SIG-M5 treated with dmso at 0.1 percent for 504 hours (cell line): ENCODE data around the gene PCDHGB5.
"Not testable (repeated sequence)": the region's sequence is repeated elsewhere in the genome, so short reads cannot be mapped to it uniquely, and the experiment has no call there.

Experiments used
- DNase-seq: peaks from one replicate; lab custom pipeline; 2025; ENCODE audit not compliant: unreplicated experiment; lab: John Stamatoyannopoulos, UW

The PCDHGB5 gene

DNA sequence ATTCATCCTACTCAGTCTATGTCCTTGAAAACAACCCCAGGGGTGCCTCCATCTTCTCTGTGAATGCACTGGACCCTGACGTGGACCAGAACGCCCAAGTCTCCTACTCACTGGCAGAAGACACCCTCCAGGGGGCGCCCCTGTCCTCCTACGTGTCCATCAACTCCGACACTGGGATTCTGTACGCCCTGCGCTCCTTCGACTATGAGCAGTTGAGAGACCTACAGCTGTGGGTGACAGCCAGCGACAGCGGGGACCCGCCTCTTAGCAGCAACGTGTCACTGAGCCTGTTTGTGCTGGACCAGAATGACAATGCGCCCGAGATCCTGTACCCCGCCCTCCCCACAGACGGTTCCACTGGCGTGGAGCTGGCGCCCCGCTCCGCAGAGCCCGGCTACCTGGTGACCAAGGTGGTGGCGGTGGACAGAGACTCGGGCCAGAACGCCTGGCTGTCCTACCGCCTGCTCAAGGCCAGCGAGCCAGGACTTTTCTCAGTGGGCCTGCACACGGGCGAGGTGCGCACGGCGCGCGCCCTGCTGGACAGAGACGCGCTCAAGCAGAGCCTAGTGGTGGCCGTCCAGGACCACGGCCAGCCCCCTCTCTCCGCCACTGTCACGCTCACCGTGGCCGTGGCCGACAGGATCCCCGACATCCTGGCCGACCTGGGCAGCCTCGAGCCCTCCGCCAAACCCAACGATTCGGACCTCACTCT lies 22.1 kb upstream of the PCDHGB5 start:
- DNase-seq, result not testable (repeated sequence)

GRCh38 chr5:141382469-141383294 lies 15.1 kb upstream of the PCDHGB5 start, which contains the start of gene PCDHGA7:
TSS of gene PCDHGA7 (plus strand) at chr5:141382742. CDS start at chr5:141382900, 158 bp downstream.
- no peak for DNase-seq

DNA sequence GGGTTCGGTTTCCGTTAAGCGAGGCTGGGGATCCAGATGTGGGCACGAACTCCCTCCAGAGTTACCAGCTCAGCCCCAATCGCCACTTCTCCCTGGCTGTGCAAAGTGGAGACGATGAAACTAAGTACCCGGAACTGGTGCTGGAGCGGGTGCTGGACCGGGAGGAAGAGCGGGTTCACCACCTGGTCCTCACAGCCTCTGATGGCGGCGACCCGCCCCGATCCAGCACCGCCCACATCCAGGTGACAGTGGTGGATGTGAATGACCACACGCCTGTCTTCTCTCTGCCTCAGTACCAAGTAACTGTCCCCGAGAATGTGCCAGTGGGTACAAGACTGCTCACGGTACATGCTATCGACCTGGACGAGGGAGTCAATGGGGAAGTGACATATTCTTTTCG lies 14.4 kb upstream of the PCDHGB5 start:
- DNase-seq, result no peak

DNA sequence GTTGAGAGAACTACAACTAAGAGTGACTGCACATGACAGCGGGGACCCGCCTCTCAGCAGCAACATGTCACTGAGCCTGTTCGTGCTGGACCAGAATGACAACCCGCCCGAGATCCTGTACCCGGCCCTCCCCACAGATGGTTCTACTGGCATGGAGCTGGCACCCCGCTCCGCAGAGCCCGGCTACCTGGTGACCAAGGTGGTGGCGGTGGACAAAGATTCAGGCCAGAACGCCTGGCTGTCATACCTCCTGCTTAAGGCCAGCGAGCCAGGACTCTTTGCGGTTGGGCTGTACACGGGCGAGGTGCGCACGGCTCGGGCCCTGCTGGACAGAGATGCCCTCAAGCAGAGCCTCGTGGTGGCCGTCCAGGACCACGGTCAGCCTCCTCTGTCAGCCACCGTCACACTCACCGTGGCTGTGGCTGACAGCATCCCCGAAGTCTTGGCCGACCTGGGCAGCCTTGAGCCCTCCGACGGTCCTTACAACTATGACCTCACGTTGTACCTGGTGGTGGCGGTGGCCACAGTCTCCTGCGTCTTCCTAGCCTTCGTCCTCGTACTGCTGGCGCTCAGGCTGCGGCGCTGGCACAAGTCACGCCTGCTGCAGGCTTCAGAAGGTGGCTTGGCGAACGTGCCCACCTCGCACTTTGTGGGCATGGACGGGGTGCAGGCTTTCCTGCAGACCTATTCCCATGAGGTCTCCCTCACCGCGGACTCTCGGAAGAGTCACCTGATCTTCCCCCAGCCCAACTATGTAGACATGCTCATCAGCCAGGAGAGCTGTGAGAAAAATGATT lies 13.1 kb upstream of the PCDHGB5 start:
- no peak for DNase-seq

- DNase-seq, result not testable (repeated sequence)
Measured at GRCh38 chr5:141387557-141388311, 10.0 kb upstream of the PCDHGB5 start, which contains the start of gene PCDHGB4. TSS of gene PCDHGB4 (plus strand) at chr5:141387698. CDS start at chr5:141387885, 187 bp downstream.

GRCh38 chr5:141388661-141389060 lies 9.1 kb upstream of the PCDHGB5 start:
- DNase-seq, result no peak

DNA sequence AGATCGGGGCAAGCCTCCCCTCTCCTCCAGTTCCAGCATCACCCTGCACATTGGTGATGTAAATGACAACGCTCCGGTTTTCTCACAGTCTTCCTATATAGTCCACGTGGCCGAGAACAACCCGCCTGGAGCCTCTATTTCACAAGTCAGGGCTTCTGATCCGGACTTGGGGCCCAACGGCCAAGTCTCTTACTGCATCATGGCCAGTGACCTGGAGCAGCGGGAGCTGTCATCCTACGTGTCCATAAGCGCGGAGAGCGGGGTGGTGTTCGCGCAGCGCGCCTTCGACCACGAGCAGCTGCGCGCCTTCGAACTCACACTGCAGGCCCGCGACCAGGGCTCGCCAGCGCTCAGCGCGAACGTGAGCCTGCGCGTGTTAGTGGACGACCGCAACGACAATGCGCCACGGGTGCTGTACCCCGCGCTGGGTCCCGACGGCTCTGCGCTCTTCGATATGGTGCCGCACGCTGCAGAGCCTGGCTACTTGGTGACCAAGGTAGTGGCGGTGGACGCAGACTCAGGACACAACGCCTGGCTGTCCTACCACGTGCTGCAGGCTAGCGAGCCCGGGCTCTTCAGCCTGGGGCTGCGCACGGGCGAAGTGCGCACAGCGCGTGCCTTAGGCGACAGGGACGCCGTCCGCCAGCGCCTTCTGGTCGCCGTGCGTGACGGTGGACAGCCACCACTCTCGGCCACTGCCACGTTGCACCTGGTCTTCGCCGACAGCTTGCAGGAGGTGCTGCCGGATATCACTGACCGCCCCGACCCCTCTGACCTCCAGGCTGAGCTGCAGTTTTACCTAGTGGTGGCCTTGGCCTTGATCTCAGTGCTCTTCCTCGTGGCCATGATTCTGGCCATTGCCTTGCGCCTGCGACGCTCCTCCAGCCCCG lies 8.3 kb upstream of the PCDHGB5 start:
- no peak for DNase-seq

GRCh38 chr5:141392429-141393198 lies 5.1 kb upstream of the PCDHGB5 start, which contains the start of gene PCDHGA8:
TSS of gene PCDHGA8 (plus strand) at chr5:141392633. CDS start at chr5:141392814, 181 bp downstream.
- no peak for DNase-seq

DNA sequence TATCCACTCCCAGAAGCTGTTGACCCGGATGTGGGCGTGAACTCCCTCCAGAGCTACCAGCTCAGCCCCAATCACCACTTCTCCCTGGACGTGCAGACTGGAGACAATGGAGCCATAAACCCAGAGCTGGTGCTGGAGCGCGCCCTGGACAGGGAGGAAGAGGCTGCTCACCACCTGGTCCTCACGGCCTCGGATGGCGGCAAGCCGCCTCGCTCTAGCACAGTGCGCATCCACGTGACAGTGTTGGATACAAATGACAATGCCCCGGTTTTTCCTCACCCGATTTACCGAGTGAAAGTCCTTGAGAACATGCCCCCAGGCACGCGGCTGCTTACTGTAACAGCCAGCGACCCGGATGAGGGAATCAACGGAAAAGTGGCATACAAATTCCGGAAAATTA lies 4.5 kb upstream of the PCDHGB5 start:
- no peak for DNase-seq

DNA sequence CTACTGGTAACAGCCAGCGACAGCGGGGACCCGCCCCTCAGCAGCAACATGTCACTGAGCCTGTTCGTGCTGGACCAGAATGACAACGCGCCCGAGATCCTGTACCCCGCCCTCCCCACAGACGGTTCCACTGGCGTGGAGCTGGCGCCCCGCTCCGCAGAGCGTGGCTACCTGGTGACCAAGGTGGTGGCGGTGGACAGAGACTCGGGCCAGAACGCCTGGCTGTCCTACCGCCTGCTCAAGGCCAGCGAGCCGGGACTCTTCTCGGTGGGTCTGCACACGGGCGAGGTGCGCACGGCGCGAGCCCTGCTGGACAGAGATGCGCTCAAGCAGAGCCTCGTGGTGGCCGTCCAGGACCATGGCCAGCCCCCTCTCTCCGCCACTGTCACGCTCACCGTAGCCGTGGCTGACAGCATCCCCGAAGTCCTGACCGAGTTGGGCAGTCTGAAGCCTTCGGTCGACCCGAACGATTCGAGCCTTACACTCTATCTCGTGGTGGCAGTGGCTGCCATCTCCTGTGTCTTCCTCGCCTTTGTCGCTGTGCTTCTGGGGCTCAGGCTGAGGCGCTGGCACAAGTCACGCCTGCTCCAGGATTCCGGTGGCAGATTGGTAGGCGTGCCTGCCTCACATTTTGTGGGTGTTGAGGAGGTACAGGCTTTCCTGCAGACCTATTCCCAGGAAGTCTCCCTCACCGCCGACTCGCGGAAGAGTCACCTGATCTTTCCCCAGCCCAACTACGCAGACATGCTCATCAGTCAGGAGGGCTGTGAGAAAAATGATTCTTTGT lies 3.2 kb upstream of the PCDHGB5 start:
- not testable (repeated sequence) for DNase-seq

DNA sequence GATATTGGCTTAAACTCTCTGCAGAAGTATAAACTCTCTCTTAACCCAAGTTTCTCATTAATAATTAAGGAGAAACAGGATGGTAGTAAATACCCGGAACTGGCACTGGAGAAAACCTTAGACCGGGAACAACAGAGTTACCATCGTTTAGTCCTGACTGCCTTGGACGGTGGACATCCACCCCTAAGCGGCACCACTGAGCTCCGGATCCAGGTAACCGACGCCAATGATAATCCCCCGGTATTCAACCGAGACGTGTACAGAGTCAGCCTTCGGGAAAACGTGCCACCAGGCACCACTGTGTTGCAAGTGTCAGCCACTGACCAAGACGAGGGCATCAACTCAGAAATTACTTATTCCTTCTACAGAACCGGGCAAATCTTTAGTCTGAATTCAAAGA lies 861 bp downstream of the PCDHGB5 start:
- DNase-seq, result no peak

DNA sequence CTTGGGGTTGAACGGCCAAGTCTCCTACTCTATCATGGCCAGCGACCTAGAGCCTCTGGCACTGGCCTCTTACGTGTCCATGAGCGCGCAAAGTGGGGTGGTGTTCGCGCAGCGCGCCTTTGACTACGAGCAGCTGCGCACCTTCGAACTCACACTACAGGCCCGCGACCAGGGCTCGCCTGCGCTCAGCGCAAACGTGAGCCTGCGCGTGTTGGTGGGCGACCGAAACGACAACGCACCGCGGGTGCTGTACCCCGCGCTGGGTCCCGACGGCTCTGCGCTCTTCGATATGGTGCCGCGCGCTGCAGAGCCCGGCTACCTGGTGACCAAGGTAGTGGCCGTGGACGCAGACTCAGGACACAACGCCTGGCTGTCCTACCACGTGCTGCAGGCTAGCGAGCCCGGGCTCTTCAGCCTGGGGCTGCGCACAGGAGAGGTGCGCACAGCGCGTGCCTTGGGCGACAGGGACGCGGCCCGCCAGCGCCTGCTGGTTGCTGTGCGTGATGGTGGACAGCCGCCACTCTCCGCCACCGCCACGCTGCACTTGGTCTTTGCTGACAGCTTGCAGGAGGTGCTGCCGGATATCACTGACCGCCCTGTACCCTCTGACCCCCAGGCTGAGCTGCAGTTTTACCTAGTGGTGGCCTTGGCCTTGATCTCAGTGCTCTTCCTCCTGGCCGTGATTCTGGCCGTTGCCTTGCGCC lies 2.0 kb downstream of the PCDHGB5 start:
- DNase-seq, result no peak

DNA sequence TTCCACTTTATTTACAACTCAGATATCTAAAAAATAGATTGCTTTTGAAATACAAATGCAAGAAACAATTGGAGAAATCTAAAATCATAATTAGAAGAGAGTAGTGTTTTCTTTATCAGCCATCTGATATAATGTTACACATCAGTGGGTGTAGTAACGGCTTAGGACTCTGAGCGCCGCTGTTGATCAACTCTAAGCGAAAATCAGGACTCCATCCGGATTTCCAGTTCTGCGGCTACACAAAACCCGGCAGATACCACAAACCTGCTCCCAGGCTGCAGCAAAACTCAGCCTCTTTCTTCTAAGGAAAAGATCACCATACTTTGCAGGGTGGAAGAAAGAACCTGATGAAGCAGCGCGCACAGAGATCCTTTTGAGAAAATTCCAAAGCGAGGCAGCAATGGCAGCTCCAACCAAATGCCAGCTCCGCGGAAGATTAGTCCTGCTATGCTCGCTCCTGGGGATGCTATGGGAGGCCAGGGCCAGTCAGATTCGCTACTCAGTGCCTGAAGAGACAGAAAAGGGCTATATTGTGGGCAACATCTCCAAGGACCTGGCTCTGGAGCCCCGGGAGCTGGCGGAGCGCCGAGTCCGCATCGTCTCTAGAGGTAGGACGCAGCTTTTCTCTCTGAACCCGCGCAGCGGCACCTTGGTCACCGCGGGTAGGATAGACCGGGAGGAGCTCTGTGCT lies 5.0 kb downstream of the PCDHGB5 start, which contains the start of gene PCDHGA9:
TSS of gene PCDHGA9 (plus strand) at position 226 of the 691 bp plus-strand sequence. CDS start at position 401, 175 bp downstream.
- no peak for DNase-seq

DNA sequence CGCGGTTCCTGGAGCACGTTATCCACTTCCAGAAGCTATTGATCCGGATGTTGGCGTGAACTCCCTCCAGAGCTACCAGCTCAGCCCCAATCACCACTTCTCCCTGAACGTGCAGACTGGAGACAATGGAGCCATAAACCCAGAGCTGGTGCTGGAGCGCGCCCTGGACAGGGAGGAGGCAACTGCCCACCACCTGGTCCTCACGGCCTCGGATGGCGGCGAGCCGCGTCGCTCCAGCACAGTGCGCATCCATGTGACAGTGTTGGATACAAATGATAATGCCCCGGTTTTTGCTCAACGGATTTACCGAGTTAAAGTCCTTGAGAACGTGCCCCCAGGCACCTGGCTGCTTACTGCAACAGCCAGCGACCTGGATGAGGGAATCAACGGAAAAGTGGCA lies 5.6 kb downstream of the PCDHGB5 start:
- no peak for DNase-seq

GRCh38 chr5:141407790-141408505 lies 10.2 kb downstream of the PCDHGB5 start, which contains the start of gene PCDHGB6:
TSS of gene PCDHGB6 (plus strand) at chr5:141408021. CDS start at chr5:141408203, 182 bp downstream.
- DNase-seq, result not testable (repeated sequence)
